Common myeloid progenitor, CD34-positive (primary cell): ENCODE measurements around the gene TNS1.

Source experiments
- CTCF ChIA-PET: fragments of 350-600 bp; sonication (Branson Sonifier 250); formaldehyde crosslinking; loops from one replicate; lab custom pipeline; 2021; ENCODE audit warnings: antibody characterized with exemption; lab: Charles Lee
- POLR2A ChIA-PET: fragments of 350-600 bp; sonication (Branson Sonifier 250); formaldehyde crosslinking; loops from one replicate; lab custom pipeline; 2021; ENCODE audit warnings: antibody characterized with exemption; lab: Charles Lee
- DNase-seq, 3 donors: peaks; one replicate each; pipeline versions ENCODE4 v3.0.0 to v3.0.0-alpha.2; 2013
- H3K27ac ChIP-seq, 2 experiments: 1 replicate in 1 of 2; 2 replicates in 1 of 2; pipeline ENCODE4 v1.7.0; 2013; ENCODE audit warnings: inconsistent platforms in 2 of 2, low read length in 2 of 2, mild to moderate bottlenecking in 2 of 2, low read depth in 1 of 2, moderate library complexity in 1 of 2; ENCODE audit not compliant: severe bottlenecking in 2 of 2, insufficient read depth in 1 of 2, poor library complexity in 1 of 2
- H3K27me3 ChIP-seq, 5 experiments: replicated peaks in 2 of 5; 1 replicate in 3 of 5; 2 replicates in 2 of 5; pipeline versions ENCODE4 v1.6.1 to v1.7.0; 2013; ENCODE audit warnings: low read length in 4 of 5, mild to moderate bottlenecking in 2 of 5, moderate library complexity in 2 of 5, inconsistent platforms in 1 of 5; ENCODE audit not compliant: insufficient read depth in 5 of 5, control insufficient read depth in 4 of 5
- H3K36me3 ChIP-seq, 4 experiments: 1 replicate in 2 of 4; 2 replicates in 2 of 4; pipeline versions ENCODE4 v1.6.1 to v1.7.0; 2013; ENCODE audit warnings: low read length in 3 of 4, control low read depth in 1 of 4, mild to moderate bottlenecking in 1 of 4; ENCODE audit not compliant: control insufficient read depth in 4 of 4, insufficient read depth in 4 of 4
- H3K4me1 ChIP-seq, 4 experiments: 1 replicate in 3 of 4; 2 replicates in 1 of 4; pipeline versions ENCODE4 v1.6.1 to v1.7.1; 2013; ENCODE audit warnings: low read length in 3 of 4, mild to moderate bottlenecking in 3 of 4, control low read depth in 1 of 4, inconsistent platforms in 1 of 4, moderate library complexity in 1 of 4; ENCODE audit not compliant: control insufficient read depth in 4 of 4, insufficient read depth in 4 of 4; ENCODE audit errors: control extremely low read depth in 1 of 4
- H3K4me3 ChIP-seq, 7 experiments: 1 replicate in 4 of 7; 2 replicates in 3 of 7; pipeline versions ENCODE4 v1.5.1 to v1.7.0; 2013; ENCODE audit warnings: mild to moderate bottlenecking in 7 of 7, low read length in 6 of 7, moderate library complexity in 6 of 7, inconsistent platforms in 2 of 7, low read depth in 2 of 7, control low read depth in 1 of 7; ENCODE audit not compliant: insufficient read depth in 4 of 7, control insufficient read depth in 1 of 7; ENCODE audit errors: extremely low read depth in 1 of 7
- H3K9me3 ChIP-seq, 5 experiments: 1 replicate in 4 of 5; 2 replicates in 1 of 5; pipeline versions ENCODE4 v1.6.1 to v1.7.1; 2013; ENCODE audit warnings: low read length in 4 of 5, mild to moderate bottlenecking in 2 of 5, inconsistent platforms in 1 of 5, low read depth in 1 of 5, moderate library complexity in 1 of 5; ENCODE audit not compliant: control insufficient read depth in 4 of 5, insufficient read depth in 2 of 5; ENCODE audit errors: control extremely low read depth in 1 of 5
- WGBS: methylation state at CpG from one replicate; pipeline ENCODE4 v1.1.5; 2013; ENCODE audit not compliant: insufficient coverage; 5-methylcytosine and 5-hydroxymethylcytosine counted together

The TNS1 gene

DNA sequence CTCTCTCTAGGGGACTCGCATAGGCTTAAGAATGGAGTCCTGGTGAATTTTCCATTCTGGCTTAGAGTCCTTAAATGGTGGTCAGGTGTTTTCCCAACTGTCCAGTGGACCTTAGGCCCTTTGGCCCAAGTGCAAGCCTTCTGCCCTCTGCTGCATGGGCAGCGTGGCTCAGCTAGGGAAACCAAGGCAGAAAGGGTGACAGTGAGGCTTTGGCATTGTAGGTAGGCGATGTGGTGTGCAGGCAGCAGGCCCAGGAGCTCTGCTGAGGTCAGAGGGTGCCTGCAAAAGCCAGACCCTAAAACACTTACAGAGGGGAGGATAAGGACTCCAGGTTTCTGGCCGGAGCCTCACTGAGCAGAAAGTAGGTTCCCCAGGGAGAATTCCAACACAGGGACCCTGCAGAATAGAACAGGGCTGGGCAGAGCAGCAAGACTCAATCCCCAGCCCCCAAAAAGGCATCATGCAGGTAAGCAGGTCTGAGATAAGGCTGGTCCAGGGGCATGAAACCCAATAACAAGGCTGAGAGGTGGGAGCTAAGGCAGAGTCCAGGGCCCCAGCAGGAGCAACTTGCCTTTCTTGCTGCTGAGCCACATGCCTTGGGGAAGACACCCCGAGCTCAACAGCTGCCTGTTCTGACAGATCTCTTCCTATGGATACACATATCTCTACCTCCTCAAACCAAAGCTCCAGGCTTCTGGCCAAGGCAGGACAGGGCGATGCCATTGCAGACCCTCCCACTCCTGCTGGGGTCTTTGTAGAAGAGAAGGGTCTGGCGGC is 199.7 kb downstream of the TNS1 start:
- H3K27me3 ChIP-seq = no peaks in the 10 kb centered on the region
- no peak overlapping the region for H3K27ac ChIP-seq
- ChIA-PET POLR2A (no interaction called here), CTCF (interaction anchor here (0.6 to 19.4 kb wide), 4 partner anchors 10 to 721 kb away, joined by 3 to 157 read pairs (median 4); no protein-coding TSS in a partner anchor)
- WGBS = 100% methylated on average over 4 of the region's 7 CpGs
- H3K4me3 ChIP-seq = no peak overlapping the region
- peaks cover 0 to 17% (median 3%) of the 10 kb centered on the region in 4 experiments for H3K36me3 ChIP-seq
- H3K9me3 ChIP-seq = no peaks in the 10 kb centered on the region
- DNase-seq = no peak
- peaks cover 0 to 19% (median 14%) of the 10 kb centered on the region in 4 experiments for H3K4me1 ChIP-seq

GRCh38 chr2:217802266-217802665 is 200.5 kb downstream of the TNS1 start:
- WGBS = 60% methylated on average over 1 of the region's 4 CpGs
- Histone ChIP-seq H3K27ac (no peak overlapping the region), H3K4me1 (peaks cover 0 to 27% (median 21%) of the 10 kb centered on the region in 4 experiments), H3K9me3 (no peaks in the 10 kb centered on the region), H3K27me3 (no peaks in the 10 kb centered on the region), H3K36me3 (peaks cover 0 to 10% (median 3%) of the 10 kb centered on the region in 4 experiments), H3K4me3 (no peak overlapping the region)
- ChIA-PET POLR2A (no interaction called here), CTCF (interaction anchor here (0.6 to 19.4 kb wide), 2 partner anchors 13 to 721 kb away, joined by 3 to 157 read pairs; no protein-coding TSS in a partner anchor)
- DNase-seq = no peak

- no peak for DNase-seq
- 100% methylated on average over 4 of the region's 8 CpGs for WGBS
- no peaks in the 10 kb centered on the region for H3K9me3 ChIP-seq
- no peak overlapping the region for H3K27ac ChIP-seq
- H3K4me1 ChIP-seq = peaks cover 0 to 31% (median 27%) of the 10 kb centered on the region in 4 experiments
- H3K4me3 ChIP-seq = no peak overlapping the region
- ChIA-PET CTCF (interaction anchor here (19.4 kb wide), 1 partner anchor 13 kb away, joined by 157 read pairs; no protein-coding TSS in a partner anchor), POLR2A (no interaction called here)
- peaks cover 0 to 9% (median 3%) of the 10 kb centered on the region in 4 experiments for H3K36me3 ChIP-seq
- H3K27me3 ChIP-seq = no peaks in the 10 kb centered on the region
These were observed 201.1 kb downstream of the TNS1 start for GRCh38 chr2:217801711-217802110.

DNA sequence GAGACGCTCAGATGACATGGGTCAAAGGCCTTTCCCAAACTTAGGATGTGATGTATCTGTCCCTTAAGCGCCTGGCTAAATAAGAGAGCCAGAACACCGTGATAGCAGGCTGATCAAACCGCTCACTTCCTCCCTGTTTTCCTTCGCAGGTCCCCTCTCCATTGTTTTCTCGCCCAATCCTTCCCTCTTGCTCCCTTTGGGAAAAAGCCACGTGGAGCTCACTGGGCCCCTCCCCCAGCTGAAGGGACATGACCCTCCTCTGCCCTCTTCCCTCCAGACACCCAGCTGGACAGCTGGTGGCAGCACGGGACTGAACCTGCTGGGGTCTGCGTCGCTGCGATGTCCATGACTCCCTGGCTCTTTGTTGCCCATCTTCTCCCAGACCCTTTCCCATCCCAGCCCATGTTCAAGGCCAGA is 201.7 kb downstream of the TNS1 start:
- H3K9me3 ChIP-seq = no peaks in the 10 kb centered on the region
- ChIA-PET POLR2A (no interaction called here), CTCF (interaction anchor here (19.4 kb wide), 1 partner anchor 12 kb away, joined by 157 read pairs; no protein-coding TSS in a partner anchor)
- H3K27me3 ChIP-seq = no peaks in the 10 kb centered on the region
- peaks cover 0 to 7% (median 3%) of the 10 kb centered on the region in 4 experiments for H3K36me3 ChIP-seq
- H3K4me1 ChIP-seq = peaks cover 0 to 37% (median 30%) of the 10 kb centered on the region in 4 experiments
- no peak overlapping the region for H3K27ac ChIP-seq
- no peak for DNase-seq
- 93% methylated on average over 11 of the region's 11 CpGs for WGBS
- no peak overlapping the region for H3K4me3 ChIP-seq

GRCh38 chr2:217800433-217801114 is 202.2 kb downstream of the TNS1 start:
- 99% methylated on average over 10 of the region's 10 CpGs for WGBS
- Histone ChIP-seq H3K36me3 (peaks cover 0 to 7% (median 3%) of the 10 kb centered on the region in 4 experiments), H3K9me3 (no peaks in the 10 kb centered on the region), H3K4me3 (no peak overlapping the region), H3K4me1 (peaks cover 0 to 39% (median 32%) of the 10 kb centered on the region in 4 experiments), H3K27ac (no peak overlapping the region), H3K27me3 (no peaks in the 10 kb centered on the region)
- POLR2A ChIA-PET = no interaction called here
- DNase-seq = no peak
- CTCF ChIA-PET = interaction anchor here (19.4 kb wide), 1 partner anchor 12 kb away, joined by 157 read pairs; no protein-coding TSS in a partner anchor

- ChIA-PET POLR2A (interaction anchor here (0.6 kb wide), 1 partner anchor 216 kb away, joined by 3 read pairs; no protein-coding TSS in a partner anchor), CTCF (interaction anchor here (0.7 to 19.4 kb wide), 3 partner anchors 11 to 238 kb away, joined by 3 to 157 read pairs (median 5); no protein-coding TSS in a partner anchor)
- H3K9me3 ChIP-seq = no peaks in the 10 kb centered on the region
- H3K36me3 ChIP-seq = peaks cover 0 to 7% (median 2%) of the 10 kb centered on the region in 4 experiments
- H3K27ac ChIP-seq = peak overlapping the region in 1 of 2 experiments; percentile 35
- peaks cover 0 to 39% (median 32%) of the 10 kb centered on the region in 4 experiments for H3K4me1 ChIP-seq
- DNase-seq = no peak
- H3K27me3 ChIP-seq = no peaks in the 10 kb centered on the region
- H3K4me3 ChIP-seq = no peak overlapping the region
- WGBS = 96% methylated on average over 11 of the region's 15 CpGs
These were observed 203.0 kb downstream of the TNS1 start for GRCh38 chr2:217799563-217800432.
